Measurements from ENCODE around the gene PNPLA6.
A peak's percentile ranks its signal among the peaks of the same experiment; 100 is the strongest.

The PNPLA6 gene

GRCh38 chr19:7602240-7602934 is 66.9 kb downstream of the PNPLA6 start:
- DNase-seq (ENCODE audit: low spot score): no peak

GRCh38 chr19:7602935-7603497 is 67.5 kb downstream of the PNPLA6 start:
- no peak for DNase-seq (ENCODE audit: low spot score)

GRCh38 chr19:7603919-7604318 is 68.4 kb downstream of the PNPLA6 start:
- DNase-seq (ENCODE audit: low spot score): no peak

- peak; percentile 49 for DNase-seq (ENCODE audit: low spot score)
Measured at GRCh38 chr19:7605490-7606222, 70.1 kb downstream of the PNPLA6 start.

- DNase-seq (ENCODE audit: low spot score): no peak
Measured at GRCh38 chr19:7606289-7606688, 70.8 kb downstream of the PNPLA6 start.

GRCh38 chr19:7607212-7607873 is 71.8 kb downstream of the PNPLA6 start:
- DNase-seq (ENCODE audit: low spot score): no peak

- no peak for DNase-seq (ENCODE audit: low spot score)
Measured at GRCh38 chr19:7607874-7608560, 72.5 kb downstream of the PNPLA6 start.

GRCh38 chr19:7610491-7611240 is 75.1 kb downstream of the PNPLA6 start:
- DNase-seq (ENCODE audit: low spot score): no peak
